ENCODE data around the gene ELAVL3. TPM values are rescaled to one million over a fixed set of nuclear protein-coding genes. Genes with fewer than 3 reads are reported as not detected.

The ELAVL3 gene
- total and polyA plus RNA-seq, 8 donors: 0.04 to 0.31 (median 0.16) TPM; not detected in 1

DNA sequence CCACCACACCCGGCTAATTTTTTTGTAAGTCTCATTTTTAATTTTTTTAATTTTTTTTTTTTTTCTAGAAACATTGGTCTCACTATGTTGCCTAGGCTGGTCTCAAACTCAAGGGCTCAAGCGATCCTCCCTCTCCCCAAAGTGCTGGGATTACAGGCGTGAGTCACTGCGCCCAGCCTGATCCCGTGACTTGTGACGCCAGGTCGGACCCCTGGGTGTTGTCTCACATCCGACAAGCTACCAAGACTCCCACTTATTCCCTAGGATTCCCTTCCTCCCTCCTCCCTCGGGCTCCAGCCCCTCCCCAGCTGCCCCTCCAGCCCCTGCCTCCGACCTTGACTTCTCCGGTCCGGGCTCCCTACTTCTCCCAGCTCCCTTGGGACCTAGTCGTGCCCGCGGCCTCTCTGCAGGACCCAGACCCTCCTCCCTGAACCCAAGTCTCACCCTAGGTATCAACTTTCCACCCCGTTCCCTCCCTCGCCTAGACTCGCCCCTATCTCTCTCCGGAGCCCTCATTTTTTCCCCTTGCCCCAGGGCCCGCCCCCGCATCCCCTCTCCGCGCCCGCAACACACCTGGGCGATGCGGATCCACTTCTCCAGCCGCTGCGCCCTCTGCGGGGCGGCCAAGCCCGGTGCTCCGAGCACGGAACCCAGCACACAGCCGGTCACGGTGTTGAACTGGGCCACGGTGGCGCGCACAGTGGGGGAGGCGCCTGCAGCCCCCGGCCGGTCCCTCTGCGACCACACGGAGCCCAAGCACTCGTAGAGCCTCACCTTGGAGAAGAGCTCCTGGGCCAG, 74.8 kb downstream of the ELAVL3 start:
- no peaks in the 10 kb centered on the region for H3K9me3 ChIP-seq
- peaks cover 0 to 9% of the 10 kb centered on the region in 2 donors for H3K27me3 ChIP-seq
- DNase-seq (peak in 1 of 4 donors; percentile 78), ATAC-seq (peak; percentile 36)
- no peak overlapping the region for H3K4me3 ChIP-seq
- H3K27ac ChIP-seq: no peak overlapping the region
- TF ChIP-seq, protein P1, sequence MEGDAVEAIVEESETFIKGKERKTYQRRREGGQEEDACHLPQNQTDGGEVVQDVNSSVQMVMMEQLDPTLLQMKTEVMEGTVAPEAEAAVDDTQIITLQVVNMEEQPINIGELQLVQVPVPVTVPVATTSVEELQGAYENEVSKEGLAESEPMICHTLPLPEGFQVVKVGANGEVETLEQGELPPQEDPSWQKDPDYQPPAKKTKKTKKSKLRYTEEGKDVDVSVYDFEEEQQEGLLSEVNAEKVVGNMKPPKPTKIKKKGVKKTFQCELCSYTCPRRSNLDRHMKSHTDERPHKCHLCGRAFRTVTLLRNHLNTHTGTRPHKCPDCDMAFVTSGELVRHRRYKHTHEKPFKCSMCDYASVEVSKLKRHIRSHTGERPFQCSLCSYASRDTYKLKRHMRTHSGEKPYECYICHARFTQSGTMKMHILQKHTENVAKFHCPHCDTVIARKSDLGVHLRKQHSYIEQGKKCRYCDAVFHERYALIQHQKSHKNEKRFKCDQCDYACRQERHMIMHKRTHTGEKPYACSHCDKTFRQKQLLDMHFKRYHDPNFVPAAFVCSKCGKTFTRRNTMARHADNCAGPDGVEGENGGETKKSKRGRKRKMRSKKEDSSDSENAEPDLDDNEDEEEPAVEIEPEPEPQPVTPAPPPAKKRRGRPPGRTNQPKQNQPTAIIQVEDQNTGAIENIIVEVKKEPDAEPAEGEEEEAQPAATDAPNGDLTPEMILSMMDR (IDR thresholded peaks at IDR 0.05): no peak
- intact Hi-C loops (cut with DNase I): no loop called here
- H3K36me3 ChIP-seq: peaks cover 0 to 13% of the 10 kb centered on the region in 2 donors
- peaks cover 0 to 14% of the 10 kb centered on the region in 2 donors for H3K4me1 ChIP-seq

DNA sequence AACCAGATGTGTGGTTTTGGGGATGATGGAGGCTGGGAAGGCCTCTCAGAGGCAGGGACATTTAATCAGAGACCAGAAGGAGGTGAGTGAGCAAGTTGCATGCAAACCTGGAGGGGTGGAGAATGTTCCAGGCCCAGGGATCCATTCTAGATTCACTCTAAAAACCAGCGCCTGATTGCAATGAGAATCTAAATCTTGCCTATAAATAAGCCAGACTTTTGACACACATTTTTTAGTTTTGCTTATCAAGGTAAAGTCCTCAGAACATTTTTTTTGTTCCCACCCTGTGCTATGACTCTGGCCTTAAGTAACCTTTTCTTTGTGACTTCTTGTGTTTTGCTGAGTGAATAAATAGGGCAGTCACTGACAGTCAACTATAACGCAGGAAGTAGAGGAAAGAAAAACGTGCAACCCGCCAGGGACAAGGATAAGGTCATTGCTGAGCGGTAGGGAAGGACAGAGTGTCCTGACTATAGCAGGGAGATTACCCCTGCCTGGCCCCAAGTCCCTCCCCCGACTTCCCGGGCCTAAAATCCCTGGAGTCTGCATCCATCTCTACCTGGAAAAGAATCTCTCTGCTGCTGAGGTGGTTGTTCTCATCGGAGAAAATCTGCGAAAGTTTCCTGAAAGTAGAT, 76.1 kb downstream of the ELAVL3 start:
- intact Hi-C loops (cut with DNase I): no loop called here
- no peak for ATAC-seq
- peak in 1 of 4 donors; percentile 3 for DNase-seq
- Histone ChIP-seq H3K9me3 (no peaks in the 10 kb centered on the region), H3K27ac (no peak overlapping the region), H3K36me3 (peaks cover 0 to 13% of the 10 kb centered on the region in 2 donors), H3K4me3 (no peak overlapping the region), H3K27me3 (peaks cover 0 to 9% of the 10 kb centered on the region in 2 donors), H3K4me1 (peaks cover 0 to 14% of the 10 kb centered on the region in 2 donors)
- TF ChIP-seq, protein P1 (IDR thresholded peaks at IDR 0.05): no peak

DNA sequence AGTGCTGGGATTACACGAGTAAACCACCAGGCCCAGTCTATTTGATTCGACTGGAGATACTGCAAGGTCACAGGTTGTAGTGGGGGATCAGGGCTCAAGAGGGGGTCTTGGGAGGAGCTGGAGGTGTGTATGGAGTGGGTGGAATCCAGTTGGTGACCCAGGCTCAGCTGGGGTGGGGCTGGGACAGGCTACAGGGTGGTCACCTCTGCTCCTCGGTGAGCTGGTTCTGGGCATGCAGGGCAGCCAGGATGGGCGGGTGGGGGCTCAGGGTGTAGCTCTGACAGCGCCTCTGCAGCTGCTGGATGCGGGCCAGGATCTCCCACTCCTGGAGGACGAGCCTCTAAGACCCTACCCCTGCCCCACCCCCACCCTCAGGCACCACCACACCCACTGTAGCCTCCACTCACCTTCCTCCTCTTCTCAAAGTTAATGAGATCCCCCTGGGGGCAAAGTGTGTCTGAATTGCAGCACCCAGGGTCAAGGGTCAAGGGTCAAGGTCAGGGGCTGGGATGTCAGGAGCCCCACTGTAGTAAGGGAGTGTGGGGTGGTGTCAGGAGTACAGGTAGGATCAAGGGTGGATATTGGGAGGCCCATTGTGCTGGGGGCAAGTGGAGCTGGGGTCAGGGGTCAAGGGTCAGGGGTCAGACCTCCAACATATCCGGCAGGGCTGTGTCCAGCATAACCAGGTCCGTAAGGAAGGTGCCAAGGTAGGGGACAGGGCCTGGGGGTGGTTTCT, 78.9 kb downstream of the ELAVL3 start:
- no peak for ATAC-seq
- intact Hi-C loops (cut with DNase I): no loop called here
- TF ChIP-seq, protein P1 (IDR thresholded peaks at IDR 0.05): no peak

More for the DNA sequence above, 78.9 kb downstream of the ELAVL3 start:
- peak in 1 of 4 donors; percentile 34 for DNase-seq
- H3K9me3 ChIP-seq: no peaks in the 10 kb centered on the region
- H3K36me3 ChIP-seq: peaks cover 0 to 19% of the 10 kb centered on the region in 2 donors
- H3K4me1 ChIP-seq: peaks cover 0 to 10% of the 10 kb centered on the region in 2 donors
- no peak overlapping the region for H3K27ac ChIP-seq
- no peak overlapping the region for H3K4me3 ChIP-seq
- peaks cover 0 to 9% of the 10 kb centered on the region in 2 donors for H3K27me3 ChIP-seq

Small RNA genes within 50 kb of the gene (microRNA-seq; reads per million reads assigned to microRNA genes)
- gene MIR7974: 0 reads per million in 2 donors

Other genes starting within 250 kb of the ELAVL3 start
- gene ANGPTL8, start 241.4 kb downstream of the ELAVL3 start, total RNA-seq: not detected
- 1 to 10 TPM in 4 of 6 donors, under 1 TPM in 2; 0.49 to 1.3 (median 1.0) TPM for gene ANGPTL8, start 241.4 kb downstream of the ELAVL3 start, polyA plus RNA-seq (ENCODE audit: insufficient read length in 6 of 6)
- gene DOCK6, start 218.5 kb downstream of the ELAVL3 start, total RNA-seq: 10 to 100 TPM; 65.6 to 97.9 TPM
- 100 to 1,000 TPM in 1 of 6 donors, 10 to 100 TPM in 5; 68.4 to 111 (median 79.1) TPM for gene DOCK6, start 218.5 kb downstream of the ELAVL3 start, polyA plus RNA-seq (ENCODE audit: insufficient read length in 6 of 6)
- gene TSPAN16, start 184.9 kb downstream of the ELAVL3 start, total RNA-seq: not detected
- under 1 TPM in 1 of 6 donors, not detected in 5; 0.26 TPM for gene TSPAN16, start 184.9 kb downstream of the ELAVL3 start, polyA plus RNA-seq (ENCODE audit: insufficient read length in 6 of 6)
- 10 to 100 TPM; 65.4 to 71.6 TPM for gene RAB3D, start 141.4 kb downstream of the ELAVL3 start, total RNA-seq
- 10 to 100 TPM; 16.3 to 19.7 (median 18.5) TPM for gene RAB3D, start 141.4 kb downstream of the ELAVL3 start, polyA plus RNA-seq (ENCODE audit: insufficient read length in 6 of 6)
- 10 to 100 TPM; 71.4 to 88.0 TPM for gene TMEM205, start 134.8 kb downstream of the ELAVL3 start, total RNA-seq
- 10 to 100 TPM; 77.0 to 83.4 (median 79.0) TPM for gene TMEM205, start 134.8 kb downstream of the ELAVL3 start, polyA plus RNA-seq (ENCODE audit: insufficient read length in 6 of 6)
- 10 to 100 TPM; 29.9 to 32.8 TPM for gene CCDC159, start 134.5 kb downstream of the ELAVL3 start, total RNA-seq
- gene CCDC159, start 134.5 kb downstream of the ELAVL3 start, polyA plus RNA-seq (ENCODE audit: insufficient read length in 6 of 6): 10 to 100 TPM; 38.1 to 56.4 (median 48.3) TPM
- gene PLPPR2, start 125.6 kb downstream of the ELAVL3 start, total RNA-seq: 10 to 100 TPM; 31.0 to 36.3 TPM
- gene PLPPR2, start 125.6 kb downstream of the ELAVL3 start, polyA plus RNA-seq (ENCODE audit: insufficient read length in 6 of 6): 10 to 100 TPM; 19.5 to 32.2 (median 23.7) TPM
- gene SWSAP1, start 106.4 kb downstream of the ELAVL3 start, total RNA-seq: 1 to 10 TPM; 3.1 to 3.2 TPM
- gene SWSAP1, start 106.4 kb downstream of the ELAVL3 start, polyA plus RNA-seq (ENCODE audit: insufficient read length in 6 of 6): 1 to 10 TPM; 1.8 to 3.0 (median 2.7) TPM
- 10 to 100 TPM in 1 of 2 donors, 1 to 10 TPM in 1; 9.6 to 18.0 TPM for gene EPOR, start 96.7 kb downstream of the ELAVL3 start, total RNA-seq
- 10 to 100 TPM; 23.6 to 32.3 (median 30.3) TPM for gene EPOR, start 96.7 kb downstream of the ELAVL3 start, polyA plus RNA-seq (ENCODE audit: insufficient read length in 6 of 6)
- 10 to 100 TPM; 35.7 to 68.2 TPM for gene RGL3, start 61.7 kb downstream of the ELAVL3 start, total RNA-seq
- 10 to 100 TPM; 32.9 to 62.8 (median 56.6) TPM for gene RGL3, start 61.7 kb downstream of the ELAVL3 start, polyA plus RNA-seq (ENCODE audit: insufficient read length in 6 of 6)
- gene ODAD3, start 45.9 kb downstream of the ELAVL3 start, total RNA-seq: 1 to 10 TPM in 1 of 2 donors, under 1 TPM in 1; 0.55 to 2.1 TPM
- 1 to 10 TPM in 5 of 6 donors, under 1 TPM in 1; 0.84 to 2.6 (median 1.9) TPM for gene ODAD3, start 45.9 kb downstream of the ELAVL3 start, polyA plus RNA-seq (ENCODE audit: insufficient read length in 6 of 6)
- 100 to 1,000 TPM; 286 to 303 TPM for gene PRKCSH, start 45.4 kb downstream of the ELAVL3 start, total RNA-seq
- 100 to 1,000 TPM; 273 to 338 (median 306) TPM for gene PRKCSH, start 45.4 kb downstream of the ELAVL3 start, polyA plus RNA-seq (ENCODE audit: insufficient read length in 6 of 6)
- gene ZNF653, start 24.8 kb upstream of the ELAVL3 start, total RNA-seq: 1 to 10 TPM; 7.7 to 8.4 TPM
- gene ZNF653, start 24.8 kb upstream of the ELAVL3 start, polyA plus RNA-seq (ENCODE audit: insufficient read length in 6 of 6): 10 to 100 TPM in 2 of 6 donors, 1 to 10 TPM in 4; 7.3 to 10.1 (median 8.3) TPM
- 10 to 100 TPM; 37.4 to 44.6 TPM for gene ECSIT, start 48.1 kb upstream of the ELAVL3 start, total RNA-seq
- gene ECSIT, start 48.1 kb upstream of the ELAVL3 start, polyA plus RNA-seq (ENCODE audit: insufficient read length in 6 of 6): 10 to 100 TPM; 32.6 to 40.8 (median 36.0) TPM
- 10 to 100 TPM; 33.1 to 37.0 TPM for gene CNN1, start 57.8 kb upstream of the ELAVL3 start, total RNA-seq
- 10 to 100 TPM in 1 of 6 donors, 1 to 10 TPM in 5; 4.5 to 15.9 (median 7.5) TPM for gene CNN1, start 57.8 kb upstream of the ELAVL3 start, polyA plus RNA-seq (ENCODE audit: insufficient read length in 6 of 6)
- 10 to 100 TPM; 50.4 to 53.4 TPM for gene ELOF1, start 78.2 kb upstream of the ELAVL3 start, total RNA-seq
- gene ELOF1, start 78.2 kb upstream of the ELAVL3 start, polyA plus RNA-seq (ENCODE audit: insufficient read length in 6 of 6): 10 to 100 TPM; 38.0 to 49.4 (median 46.7) TPM
- 100 to 1,000 TPM; 242 to 299 TPM for gene ACP5, start 96.6 kb upstream of the ELAVL3 start, total RNA-seq
- 1 to 10 TPM; 1.5 to 5.5 (median 3.1) TPM for gene ACP5, start 96.6 kb upstream of the ELAVL3 start, polyA plus RNA-seq (ENCODE audit: insufficient read length in 6 of 6)
- 10 to 100 TPM; 10.5 to 12.3 TPM for gene ZNF627, start 116.4 kb upstream of the ELAVL3 start, total RNA-seq
- gene ZNF627, start 116.4 kb upstream of the ELAVL3 start, polyA plus RNA-seq (ENCODE audit: insufficient read length in 6 of 6): 10 to 100 TPM; 31.9 to 42.4 (median 35.4) TPM

All from left lung (tissue), 10 donors.